GM18520 (cell line): ENCODE measurements around the gene ATXN7L2.

Experiments
- ATAC-seq: cut with Tn5 transposase; IDR thresholded peaks from one replicate; pipeline ENCODE4 v1.9.1; 2021; ENCODE audit not compliant: unreplicated experiment

The ATXN7L2 gene

GRCh38 chr1:109541102-109541501 lies 57.4 kb downstream of the ATXN7L2 start:
- ATAC-seq: no peak
